Measurements from ENCODE around the gene AKAP13.

Gene AKAP13

GRCh38 chr15:85444122-85444745 lies 63.8 kb downstream of the AKAP13 start:
- no peak for DNase-seq (ENCODE audit: low read depth)

- no peak for DNase-seq (ENCODE audit: low read depth)
Measured at GRCh38 chr15:85445361-85445760, 65.0 kb downstream of the AKAP13 start.

GRCh38 chr15:85451099-85451700 lies 70.8 kb downstream of the AKAP13 start:
- DNase-seq (ENCODE audit: low read depth): no peak

- DNase-seq (ENCODE audit: low read depth): no peak
Measured at GRCh38 chr15:85452436-85452835, 72.0 kb downstream of the AKAP13 start.

- no peak for DNase-seq (ENCODE audit: low read depth)
Measured at GRCh38 chr15:85453144-85453872, 72.9 kb downstream of the AKAP13 start.

- DNase-seq (ENCODE audit: low read depth): no peak
Measured at GRCh38 chr15:85454403-85454802, 74.0 kb downstream of the AKAP13 start.

GRCh38 chr15:85455891-85456290 lies 75.5 kb downstream of the AKAP13 start:
- DNase-seq (ENCODE audit: low read depth): no peak

GRCh38 chr15:85456798-85457197 lies 76.4 kb downstream of the AKAP13 start:
- no peak for DNase-seq (ENCODE audit: low read depth)

- peak; percentile 12 for DNase-seq (ENCODE audit: low read depth)
Measured at GRCh38 chr15:85457392-85457968, 77.1 kb downstream of the AKAP13 start.

GRCh38 chr15:85458764-85459163 lies 78.4 kb downstream of the AKAP13 start:
- DNase-seq (ENCODE audit: low read depth): no peak

GRCh38 chr15:85462029-85462428 lies 81.6 kb downstream of the AKAP13 start:
- DNase-seq (ENCODE audit: low read depth): no peak

GRCh38 chr15:85463276-85463892 lies 83.0 kb downstream of the AKAP13 start:
- DNase-seq (ENCODE audit: low read depth): no peak

GRCh38 chr15:85463976-85464375 lies 83.6 kb downstream of the AKAP13 start:
- no peak for DNase-seq (ENCODE audit: low read depth)

- DNase-seq (ENCODE audit: low read depth): no peak
Measured at GRCh38 chr15:85464471-85464870, 84.1 kb downstream of the AKAP13 start.

GRCh38 chr15:85470563-85471271 lies 90.3 kb downstream of the AKAP13 start:
- DNase-seq (ENCODE audit: low read depth): no peak

- no peak for DNase-seq (ENCODE audit: low read depth)
Measured at GRCh38 chr15:85472349-85472748, 91.9 kb downstream of the AKAP13 start.

- DNase-seq (ENCODE audit: low read depth): peak; percentile 65
Measured at GRCh38 chr15:85473455-85473854, 93.1 kb downstream of the AKAP13 start.

GRCh38 chr15:85474700-85475316 lies 94.4 kb downstream of the AKAP13 start:
- DNase-seq (ENCODE audit: low read depth): no peak

- no peak for DNase-seq (ENCODE audit: low read depth)
Measured at GRCh38 chr15:85475317-85475701, 94.9 kb downstream of the AKAP13 start.

GRCh38 chr15:85475711-85476110 lies 95.3 kb downstream of the AKAP13 start:
- DNase-seq (ENCODE audit: low read depth): no peak

- no peak for DNase-seq (ENCODE audit: low read depth)
Measured at GRCh38 chr15:85477061-85477460, 96.7 kb downstream of the AKAP13 start.

GRCh38 chr15:85477730-85478129 lies 97.3 kb downstream of the AKAP13 start:
- DNase-seq (ENCODE audit: low read depth): peak; percentile 83

Data from ELR (cell line).